Left kidney (tissue), 2 donors: Measurements from ENCODE around the gene PRAC1. TPM values are rescaled to one million over a fixed set of nuclear protein-coding genes. Genes with fewer than 3 reads are reported as not detected.

Experiments
- DNase-seq: peaks from one replicate; pipeline ENCODE4 v3.0.0-alpha.2; 2013
- polyA plus RNA-seq: library from polyadenylated mRNA; unstranded; fragments of 120-200 nt; gene quantifications from one replicate; pipeline ENCODE4 v1.2.1, GENCODE V29; 2013; ENCODE audit not compliant: insufficient read length

PRAC1 gene
- polyA plus RNA-seq, 1 donor, result not detected

DNA sequence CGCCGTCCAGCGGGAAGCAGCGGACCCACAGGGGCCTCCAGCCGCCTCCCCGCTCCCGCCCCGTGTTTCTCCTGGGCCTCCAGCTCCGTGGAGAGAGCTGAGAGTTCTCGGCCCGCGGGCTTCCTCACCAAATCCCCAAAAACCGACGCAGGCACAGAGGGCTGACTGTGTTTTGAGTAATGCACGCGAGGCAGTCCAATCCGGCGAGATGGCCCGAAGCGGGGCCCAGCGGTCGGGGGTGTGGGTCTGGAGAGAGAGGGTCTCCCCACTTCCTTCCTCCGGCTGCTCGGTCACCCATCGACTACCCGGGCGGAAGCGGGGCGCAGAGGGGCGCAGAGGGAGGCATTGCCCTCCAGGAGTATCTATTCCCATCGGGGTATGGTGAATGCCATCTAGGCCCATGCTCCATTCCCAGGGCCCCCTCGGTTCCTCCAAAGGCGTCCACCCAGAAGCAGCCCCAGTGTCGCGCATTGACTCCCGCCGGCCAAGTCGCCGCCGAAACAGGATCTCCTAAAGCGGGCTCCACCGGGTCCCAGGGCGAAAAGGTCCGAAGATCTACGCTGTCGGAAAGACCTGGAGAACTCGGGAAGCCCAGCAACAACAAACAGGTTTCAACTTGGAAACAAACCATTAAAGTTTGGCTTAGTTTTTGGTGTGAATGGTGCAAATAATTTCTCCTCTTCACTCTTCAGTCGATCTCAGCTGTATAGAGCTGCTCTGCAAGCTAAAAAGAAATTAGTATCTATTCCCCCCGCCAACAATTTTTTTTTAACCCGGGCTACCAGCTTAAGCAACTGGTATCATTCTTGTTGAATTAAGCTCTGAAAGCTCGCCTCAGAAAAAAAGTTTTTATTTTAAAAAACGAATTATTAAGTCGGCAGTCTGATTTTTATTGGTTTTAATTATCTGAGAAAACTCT lies 25.4 kb upstream of the PRAC1 start:
- no peak for DNase-seq

DNA sequence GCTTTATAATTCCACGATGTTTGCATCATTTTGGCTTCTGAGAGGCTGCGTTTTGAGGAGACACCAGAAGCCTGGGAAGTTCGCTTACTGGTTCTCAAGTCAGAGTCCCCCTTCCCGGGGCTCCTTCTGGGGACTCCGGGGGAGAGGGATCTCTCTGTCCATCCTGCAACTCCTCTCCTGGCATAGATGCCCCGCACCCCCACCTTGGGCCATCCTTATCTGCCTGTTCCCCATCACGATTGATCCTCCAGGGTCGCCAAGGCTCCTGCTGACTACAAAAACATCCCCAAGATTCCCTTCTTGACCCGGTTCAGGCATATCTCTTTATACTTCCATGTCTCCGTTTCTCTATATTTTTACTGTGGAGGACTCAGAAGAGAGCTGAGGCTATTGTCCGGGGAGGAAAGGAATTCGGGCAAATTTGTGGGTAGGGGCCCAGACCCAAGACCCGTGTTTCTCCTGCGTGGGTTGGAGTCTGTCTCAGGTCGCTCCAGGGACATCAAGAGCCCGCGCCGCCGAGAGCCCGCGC lies 24.7 kb upstream of the PRAC1 start:
- DNase-seq, result no peak

DNA sequence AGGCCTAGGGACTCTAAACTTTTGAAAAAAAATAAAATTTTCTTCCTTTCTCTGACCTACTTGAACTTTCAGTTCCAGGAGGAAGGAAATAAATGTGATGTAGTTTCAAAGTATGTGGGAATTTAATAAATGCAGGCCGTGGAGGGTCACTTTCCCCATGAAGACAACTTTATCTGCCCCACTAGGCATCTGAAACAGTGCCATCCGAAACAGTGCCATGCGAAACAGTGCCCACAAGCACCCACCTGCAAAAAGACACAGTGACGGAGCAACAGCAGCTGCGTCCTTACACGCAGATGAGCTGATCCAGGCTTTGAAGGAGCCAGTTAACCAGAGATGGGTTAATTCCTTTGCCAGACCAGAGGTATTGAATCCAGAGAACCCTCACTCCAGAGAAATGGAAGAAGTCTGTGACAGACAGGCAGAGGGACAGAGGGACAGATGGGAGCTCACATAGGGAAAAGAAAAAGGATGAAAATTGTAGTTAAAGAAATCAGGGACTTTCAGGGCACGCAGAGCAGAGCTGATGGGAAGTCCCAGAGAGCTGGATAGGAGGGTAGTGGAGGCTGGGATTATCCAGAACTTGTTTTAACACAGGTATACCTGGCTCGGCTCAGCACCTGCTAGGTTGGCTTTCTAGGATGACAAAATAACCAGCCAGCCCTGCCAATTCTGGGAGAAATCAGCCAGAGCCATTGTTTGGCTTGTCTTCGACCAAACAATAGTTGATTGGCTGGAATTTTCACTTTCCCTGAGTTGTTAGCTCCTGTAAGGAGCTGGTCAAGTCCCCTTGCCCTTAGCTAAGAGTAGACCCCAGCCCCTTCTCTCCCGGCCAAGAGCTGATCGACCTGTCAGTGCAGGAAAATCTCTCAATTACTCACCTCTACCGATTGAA lies 23.3 kb upstream of the PRAC1 start:
- no peak for DNase-seq

DNA sequence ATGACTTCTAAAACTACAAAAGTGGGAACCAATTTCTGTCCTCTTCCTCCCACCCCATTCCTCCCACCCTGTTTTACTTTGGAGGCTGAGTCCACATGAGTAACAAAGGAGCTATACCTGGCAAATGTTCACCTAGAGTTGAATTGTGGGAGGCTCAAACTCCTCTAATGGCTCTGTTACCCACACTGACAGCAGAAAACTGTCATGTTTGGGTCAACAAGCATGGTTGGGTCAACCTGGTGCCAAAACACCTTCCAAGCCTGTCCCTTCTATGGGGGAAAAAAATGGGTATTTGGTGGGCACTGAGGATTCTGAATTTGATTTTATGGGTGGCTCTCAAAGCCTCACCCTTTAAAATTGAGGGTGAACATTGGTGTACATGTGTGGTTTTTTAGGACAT lies 18.2 kb upstream of the PRAC1 start:
- no peak for DNase-seq

DNA sequence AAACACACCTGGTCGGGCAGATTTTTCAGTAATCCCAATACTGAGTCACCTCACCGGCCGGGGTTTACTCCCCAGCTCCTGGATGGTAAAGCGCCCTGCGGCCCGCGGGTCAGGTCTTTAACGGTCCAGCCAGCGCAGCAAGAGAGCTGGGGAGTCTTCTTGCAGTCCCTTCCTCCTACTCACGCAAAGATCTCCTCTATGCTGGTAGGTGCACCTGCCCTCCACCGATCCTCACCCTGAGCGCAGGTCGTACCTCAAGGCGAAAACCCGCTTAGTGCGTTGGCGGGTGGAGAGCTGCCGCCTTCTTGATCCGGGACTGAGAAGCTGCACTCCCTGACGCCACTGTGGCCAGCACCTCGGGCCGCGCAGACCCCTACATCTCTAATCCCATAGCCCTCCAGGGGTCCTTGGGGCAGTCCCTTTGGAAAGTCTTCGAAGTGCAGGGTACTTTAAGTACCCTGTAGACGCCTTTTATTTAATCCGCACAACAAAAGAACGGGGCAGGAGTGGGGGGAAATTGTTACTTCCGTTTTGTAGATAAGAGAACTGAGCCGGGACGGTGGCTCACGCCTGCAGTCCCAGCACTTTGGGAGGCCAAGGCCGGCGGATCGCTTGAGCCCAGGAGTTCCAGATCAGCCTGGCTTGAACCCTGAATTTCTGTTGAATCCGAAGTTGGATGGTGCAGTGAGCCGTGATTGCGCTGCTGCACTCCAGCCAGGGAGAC lies 16.6 kb upstream of the PRAC1 start:
- no peak for DNase-seq

DNA sequence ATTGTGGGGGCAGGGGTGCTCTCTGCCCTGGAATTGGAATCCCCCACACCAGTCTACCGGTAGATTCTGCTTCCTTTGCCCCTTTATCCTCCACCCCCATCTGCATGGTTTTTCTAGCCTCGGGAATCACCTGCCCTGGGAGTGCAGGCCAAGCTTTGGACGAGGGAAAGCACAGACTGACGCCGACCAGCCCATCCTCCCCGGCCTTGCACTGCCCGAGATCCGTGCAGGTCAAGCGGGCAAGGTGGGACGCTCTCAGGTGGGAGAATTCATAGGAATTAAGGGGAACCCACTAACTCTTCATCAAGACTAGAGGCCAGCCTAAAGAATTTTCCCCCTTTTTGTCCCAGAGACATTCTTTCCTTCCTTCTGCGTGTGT lies 16.1 kb upstream of the PRAC1 start:
- no peak for DNase-seq

DNA sequence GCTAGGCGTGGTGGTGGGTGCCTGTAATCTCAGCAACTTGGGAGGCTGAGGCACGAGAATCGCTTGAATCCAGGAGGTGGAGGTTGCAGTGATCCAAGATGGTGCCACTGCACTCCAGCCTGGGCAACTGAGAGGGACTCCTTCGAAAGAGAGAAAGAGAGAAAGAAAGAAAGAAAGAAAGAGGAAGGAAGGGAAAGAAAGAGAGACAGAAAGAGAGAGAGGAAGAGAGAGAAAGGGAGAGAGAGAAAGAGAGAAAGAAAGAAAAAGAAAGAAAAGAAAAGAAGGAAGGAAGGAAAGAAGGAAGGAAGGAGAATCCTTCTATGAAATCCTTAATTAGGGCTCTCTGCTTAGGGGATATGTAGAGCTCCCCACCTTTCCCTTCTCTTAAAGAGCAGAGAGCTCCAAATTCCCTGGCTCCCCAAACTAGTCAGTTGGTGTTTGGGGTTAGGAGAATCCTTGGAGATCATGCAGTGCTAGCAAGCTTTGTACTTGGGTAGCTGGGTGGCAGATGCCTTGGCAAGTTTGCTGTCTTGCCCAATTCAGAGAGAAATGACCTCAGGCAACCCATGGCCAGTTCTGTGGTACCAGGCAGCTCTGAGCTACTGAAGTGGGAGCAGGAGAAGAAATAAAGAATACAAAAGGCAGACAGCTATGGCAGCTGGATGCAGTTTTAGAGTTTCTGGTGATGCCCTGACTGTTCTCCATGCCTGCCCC lies 15.2 kb upstream of the PRAC1 start:
- DNase-seq, result no peak

DNA sequence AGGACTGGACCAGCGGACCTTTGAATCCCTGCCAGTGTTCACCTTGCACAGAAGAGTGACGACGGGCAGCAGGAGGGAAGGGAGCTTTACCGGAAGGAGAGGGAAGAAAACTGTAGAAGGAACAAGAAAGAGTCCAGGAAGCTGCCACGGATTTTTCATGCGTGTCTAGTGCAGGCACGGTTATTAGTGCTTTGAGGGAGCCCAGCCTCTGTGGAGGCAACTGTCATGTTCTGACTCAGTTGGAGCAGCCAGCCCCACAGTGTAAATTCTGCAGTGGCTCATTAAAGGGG lies 12.7 kb upstream of the PRAC1 start:
- DNase-seq, result no peak

DNA sequence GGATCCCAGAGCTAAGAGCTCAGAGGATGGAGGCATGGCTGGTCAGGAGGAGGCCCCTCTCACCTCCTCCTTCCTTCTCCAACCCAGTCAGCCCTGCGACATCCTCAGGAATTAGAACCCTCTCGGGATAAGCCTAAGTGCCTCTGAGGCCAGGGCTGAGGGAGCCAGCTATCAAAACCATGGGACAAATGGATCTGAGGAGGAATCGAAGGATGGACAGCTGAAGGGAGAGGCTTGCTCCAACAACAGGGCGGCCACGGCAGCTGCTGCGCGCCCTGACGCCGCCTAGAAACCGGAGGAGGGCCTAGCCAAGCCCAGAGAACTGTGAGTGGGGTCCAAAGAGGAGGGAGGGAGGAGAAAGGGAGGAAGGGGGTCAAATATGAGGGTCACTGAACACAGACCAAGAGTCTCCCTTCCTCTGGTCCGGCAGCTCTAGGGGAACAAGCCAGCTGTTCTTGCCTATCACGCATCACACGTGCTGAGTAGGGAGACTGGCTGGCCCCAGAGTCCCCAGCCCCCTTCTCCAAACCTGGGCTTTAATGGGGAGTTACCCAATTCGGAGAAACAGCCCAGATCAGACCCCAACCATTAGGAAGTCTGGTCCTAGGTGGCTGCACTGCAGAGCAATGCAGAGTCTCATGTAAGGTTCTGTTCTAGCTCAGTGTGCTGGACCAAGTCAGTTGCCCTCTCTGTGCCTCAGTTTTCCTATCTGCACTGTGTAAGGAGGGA lies 12.2 kb upstream of the PRAC1 start:
- DNase-seq, result no peak

DNA sequence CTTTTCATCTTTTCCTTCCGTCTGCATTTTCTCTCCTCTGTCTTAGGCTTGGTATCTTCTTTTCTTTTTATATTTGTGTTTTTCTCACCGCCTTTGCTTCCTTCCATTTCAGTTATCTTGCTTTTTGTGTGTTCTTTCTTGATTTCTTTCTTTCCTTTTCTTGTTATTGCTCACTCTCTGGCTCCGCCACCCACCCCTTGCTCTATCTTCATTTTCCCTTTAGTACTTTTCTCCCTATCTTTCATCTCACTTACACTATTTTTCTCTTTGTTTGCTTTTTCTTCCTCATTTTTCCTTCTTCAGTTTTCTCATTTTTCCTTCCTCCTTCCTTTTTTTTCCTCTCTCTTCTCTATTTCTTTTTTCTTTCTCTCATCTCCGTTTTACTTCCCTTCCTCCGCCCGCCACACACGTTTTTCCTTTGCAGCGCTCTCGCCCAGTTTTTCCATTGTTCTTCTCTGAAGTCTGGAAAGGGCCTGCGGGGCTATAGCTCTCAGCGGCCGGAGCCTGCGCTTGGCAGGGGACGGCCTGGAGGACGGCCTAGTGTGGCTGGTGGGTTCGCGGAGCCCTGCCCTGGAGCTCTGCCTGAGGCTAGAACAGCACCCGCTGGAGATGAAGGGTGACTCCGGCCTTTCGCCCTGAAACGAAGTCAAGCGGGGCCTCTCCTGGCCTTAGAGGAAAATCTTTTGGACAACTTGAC lies 11.5 kb upstream of the PRAC1 start:
- no peak for DNase-seq

DNA sequence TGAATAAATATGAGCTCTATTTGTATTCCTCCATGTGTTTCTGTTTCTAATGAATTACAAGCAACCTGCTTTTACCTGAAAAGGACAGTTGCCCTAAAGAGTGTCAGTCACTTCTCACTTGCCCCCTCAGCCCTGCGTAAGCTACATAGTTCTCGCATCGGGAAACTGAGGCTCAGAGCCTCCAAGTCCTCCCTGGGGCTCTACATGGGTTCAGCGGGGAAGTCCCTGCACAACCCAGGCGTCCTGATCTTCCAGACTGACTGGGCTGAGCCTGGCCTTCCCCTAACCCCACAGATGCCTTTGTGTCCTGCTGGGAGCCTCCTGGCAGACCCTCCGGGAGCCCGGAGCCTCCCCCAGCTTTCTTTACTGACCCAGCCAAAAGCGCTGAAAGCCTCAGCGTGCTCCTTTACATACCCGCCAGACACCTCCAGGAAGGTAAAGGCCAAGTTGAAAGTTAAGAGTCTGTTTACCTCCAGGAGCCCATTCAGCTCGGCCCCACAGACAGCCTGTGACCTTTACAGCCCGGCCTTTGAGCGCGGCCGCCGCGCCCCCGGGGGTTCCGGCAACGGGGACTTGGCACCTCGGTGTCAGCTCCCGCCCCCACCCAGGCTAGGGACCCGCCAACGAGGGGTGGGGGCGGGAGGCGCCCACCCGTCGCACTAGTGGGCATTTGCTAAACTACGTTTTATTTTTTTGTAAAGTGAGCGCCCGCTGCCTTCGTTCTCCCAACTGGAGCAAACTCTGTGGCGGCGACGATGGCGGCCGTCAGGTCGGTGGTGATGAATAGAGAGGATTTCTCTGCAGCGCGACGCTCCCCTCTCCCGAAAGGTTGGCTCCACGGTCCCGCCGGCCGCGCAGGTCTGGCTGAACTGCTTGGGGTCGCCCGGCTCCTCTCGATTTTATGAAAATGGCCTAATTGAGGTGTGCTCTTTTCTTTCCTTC lies 10.6 kb upstream of the PRAC1 start:
- DNase-seq, result no peak

DNA sequence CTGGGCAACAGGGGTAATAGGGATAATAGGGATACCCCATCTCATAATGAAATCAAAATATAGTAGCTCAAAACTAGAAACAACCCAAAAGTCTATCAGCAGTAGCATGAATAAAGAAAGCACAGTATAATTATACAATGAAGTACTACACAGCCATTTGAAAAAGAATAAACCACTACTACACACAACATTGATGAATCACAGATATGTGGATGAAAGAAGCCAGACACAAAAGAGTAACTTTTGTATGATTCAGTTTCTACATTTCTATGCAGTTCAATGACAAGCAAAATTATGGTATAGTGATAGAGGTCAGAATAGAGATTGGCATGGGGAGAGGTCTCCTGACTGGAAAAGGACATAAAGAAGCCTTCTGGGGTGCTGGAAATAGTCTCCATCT lies 9.0 kb upstream of the PRAC1 start:
- no peak for DNase-seq

DNA sequence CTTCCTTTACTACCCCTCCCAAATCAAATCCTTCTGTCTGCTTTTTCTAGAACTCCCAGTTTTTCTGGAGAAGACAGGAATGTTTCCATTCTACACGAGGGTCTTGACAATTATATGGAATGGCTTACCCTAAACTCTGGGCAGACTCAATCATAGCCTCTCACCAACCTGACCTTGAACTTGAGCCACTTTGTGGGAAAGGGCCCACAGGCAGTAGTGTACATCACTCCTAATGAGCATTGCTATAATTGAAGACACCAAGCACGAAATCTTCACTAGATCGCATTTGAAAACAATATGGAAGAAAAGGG lies 7.9 kb upstream of the PRAC1 start:
- no peak for DNase-seq

DNA sequence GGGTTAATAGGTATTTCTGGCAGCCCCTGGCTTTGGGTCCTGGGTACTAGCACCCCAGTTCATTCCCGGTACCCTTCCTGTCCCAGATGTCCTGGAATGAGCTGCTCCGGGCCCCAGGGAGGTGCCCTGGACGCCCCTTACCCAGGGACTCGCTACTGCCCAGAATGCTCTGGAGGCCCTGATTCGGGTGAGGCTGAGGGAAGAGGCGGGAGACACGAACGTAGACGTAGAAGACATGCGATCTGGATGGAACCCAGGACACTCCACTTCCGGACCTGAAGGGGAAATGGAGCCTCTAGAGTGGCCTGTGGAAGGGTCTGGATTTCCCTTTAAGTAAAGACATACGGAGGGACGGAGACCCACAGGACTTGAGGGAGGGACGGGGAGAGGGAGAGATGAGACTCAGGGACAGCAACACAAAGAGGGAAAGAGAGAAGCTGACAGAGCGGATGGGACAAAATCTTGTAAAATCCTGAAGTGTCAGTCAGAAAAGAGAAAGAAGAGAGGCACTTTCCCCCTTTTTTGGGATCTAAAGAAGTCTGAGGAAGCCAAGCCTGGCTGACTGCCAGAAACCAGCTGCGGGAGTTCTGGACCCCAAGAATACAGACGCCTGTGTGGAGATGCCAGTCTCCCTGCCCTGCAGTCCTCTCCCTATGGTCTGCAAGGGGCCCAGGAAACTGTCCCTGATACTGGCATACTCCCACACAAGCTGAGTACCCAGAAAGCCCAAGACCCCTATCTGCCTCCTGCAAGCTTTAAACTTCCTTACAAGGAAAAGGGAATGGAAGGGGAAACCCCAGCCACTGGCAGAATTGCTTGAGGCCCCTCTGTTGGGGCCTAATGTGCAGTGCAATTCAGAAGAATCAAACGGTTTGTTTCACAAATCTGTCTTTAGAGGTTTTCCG lies 7.3 kb upstream of the PRAC1 start:
- DNase-seq, result no peak

DNA sequence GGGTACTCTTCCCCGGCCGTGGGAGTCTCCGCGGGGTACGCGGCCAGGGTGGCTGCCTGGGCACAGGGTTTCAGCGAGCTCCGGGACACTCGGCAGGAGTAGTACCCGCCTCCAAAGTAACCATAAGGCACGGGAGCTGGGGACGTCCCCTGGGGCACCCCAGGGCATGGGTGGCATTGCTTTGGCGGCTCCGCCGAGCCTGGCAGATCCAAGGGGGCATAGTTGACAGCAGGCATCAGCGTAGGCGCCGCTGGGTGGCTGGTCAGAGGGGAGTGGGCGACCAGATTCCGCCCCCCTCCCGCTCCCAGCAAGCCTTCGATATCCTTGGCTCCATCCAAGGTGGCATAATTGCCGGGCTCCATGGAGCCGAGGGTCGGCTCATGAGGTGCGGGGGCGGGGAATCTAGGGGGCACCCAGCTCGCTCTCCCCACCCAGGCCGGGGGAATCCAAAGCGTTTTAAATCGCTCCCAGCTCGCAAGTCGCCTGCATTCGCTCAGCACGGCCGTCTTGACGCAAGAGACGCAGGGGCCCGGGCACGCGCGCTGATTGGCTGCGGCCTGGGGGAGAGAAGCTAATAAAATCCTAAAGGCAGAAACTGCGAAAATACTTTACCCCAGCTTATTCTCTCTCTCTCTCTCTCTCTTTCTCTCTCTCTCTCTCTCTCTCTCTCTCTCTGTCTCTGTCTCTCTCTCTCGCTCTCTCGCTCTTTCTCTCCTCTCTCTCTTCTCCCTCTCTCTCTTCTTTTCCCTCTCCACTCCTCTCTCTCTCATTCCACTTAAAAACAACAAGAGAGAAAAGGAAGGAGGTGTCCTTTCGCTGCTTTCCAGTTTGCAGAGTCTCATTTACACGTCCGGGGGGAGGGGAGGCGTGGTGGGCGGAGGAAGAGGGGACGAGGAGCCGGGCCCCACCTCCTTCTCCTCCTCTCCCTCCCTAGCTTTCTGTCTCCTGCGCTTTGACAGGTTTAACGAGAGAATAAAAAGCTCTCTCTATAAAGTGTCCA lies 6.2 kb upstream of the PRAC1 start, which contains the start of gene HOXB13:
TSS of gene HOXB13 (minus strand) at position 519 of the 1,000 bp plus-strand sequence. CDS start at position 362, 157 bp downstream.
- DNase-seq, result no peak

DNA sequence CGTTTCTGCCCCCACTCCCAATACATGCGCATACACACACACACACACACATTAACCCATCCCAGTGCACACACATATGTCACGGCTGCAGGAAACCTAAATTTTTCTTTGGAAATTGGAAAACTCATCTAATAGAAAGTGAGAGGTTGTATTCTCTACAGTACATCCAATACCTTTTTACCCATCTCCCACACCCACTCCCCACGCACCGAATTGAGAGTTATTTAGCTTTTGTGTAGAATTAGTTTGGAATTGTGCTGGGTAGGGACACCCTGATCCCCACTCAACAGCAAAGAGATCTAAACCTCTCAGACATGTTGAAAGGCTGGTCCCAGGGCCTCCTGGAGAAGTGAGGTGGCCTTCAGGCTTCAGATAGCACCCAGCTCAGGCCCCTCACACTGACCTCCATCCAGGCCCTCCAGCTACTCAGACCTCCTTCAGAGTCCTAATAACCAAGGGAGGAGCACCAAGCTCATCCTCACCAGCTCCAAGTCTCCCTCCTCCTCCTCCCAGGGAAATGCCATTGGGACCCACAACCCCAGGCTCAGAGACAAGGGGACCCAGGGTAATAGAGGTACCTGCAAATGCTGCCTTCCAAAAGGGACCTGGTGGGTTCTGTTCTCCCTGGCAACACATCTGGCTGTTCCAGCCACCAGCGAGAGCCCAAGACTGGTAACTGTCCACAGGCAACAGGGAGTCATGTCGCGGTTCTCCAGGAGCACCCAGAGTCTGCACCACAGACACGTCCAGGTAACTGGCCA lies 5.3 kb upstream of the PRAC1 start:
- DNase-seq, result no peak
